Measurements from ENCODE around the gene RPS2.

GRCh38 chr16:2003231-2003826 lies 38.7 kb upstream of the RPS2 start:
- TF ChIP-seq CTCF (IDR thresholded peaks at IDR 0.05 in 8 of 11, conservative IDR thresholded peaks at IDR 0.05 in 3 of 11), result no peak
- TF ChIP-seq POLR2A (IDR thresholded peaks at IDR 0.05), result no peak
